Smooth muscle cell (in vitro differentiated cells): ENCODE results near the gene THBS4. TPM values are rescaled to one million over a fixed set of nuclear protein-coding genes. Genes with fewer than 3 reads are reported as not detected.

ENCODE experiments used
- DNase-seq: peaks from one replicate; lab custom pipeline; 2025; ENCODE audit not compliant: unreplicated experiment; lab: John Stamatoyannopoulos, UW
- H2AFZ ChIP-seq: fragments of 200-600 bp; sonication (generic); 2 replicates; pipeline ENCODE4 v1.6.0; 2016; ENCODE audit warnings: antibody characterized with exemption, low read depth, mild to moderate bottlenecking
- H3F3A ChIP-seq: fragments of 200-600 bp; sonication (generic); 2 replicates; pipeline ENCODE4 v1.6.0; 2017; ENCODE audit warnings: antibody characterized with exemption, low read depth
- H3K27ac ChIP-seq: fragments of 200-600 bp; sonication (generic); 2 replicates; pipeline ENCODE4 v1.5.1; 2016; ENCODE audit warnings: low read depth, mild to moderate bottlenecking
- H3K27me3 ChIP-seq: fragments of 200-600 bp; sonication (generic); 2 replicates; pipeline ENCODE4 v1.6.1; 2016; ENCODE audit warnings: low read depth, mild to moderate bottlenecking
- H3K36me3 ChIP-seq: fragments of 200-600 bp; sonication (generic); 2 replicates; pipeline ENCODE4 v1.5.1; 2016; ENCODE audit warnings: low read depth
- H3K4me1 ChIP-seq: fragments of 200-600 bp; sonication (generic); 2 replicates; pipeline ENCODE4 v1.5.1; 2016; ENCODE audit warnings: low read depth
- H3K4me2 ChIP-seq: fragments of 200-600 bp; sonication (generic); 2 replicates; pipeline ENCODE4 v1.6.0; 2016; ENCODE audit warnings: mild to moderate bottlenecking
- H3K4me3 ChIP-seq: fragments of 200-600 bp; sonication (generic); 2 replicates; pipeline ENCODE4 v1.5.1; 2016; ENCODE audit warnings: mild to moderate bottlenecking
- H3K79me2 ChIP-seq: fragments of 200-600 bp; sonication (generic); 2 replicates; pipeline ENCODE4 v1.6.0; 2016; ENCODE audit warnings: low read depth, mild to moderate bottlenecking
- H3K9ac ChIP-seq: fragments of 200-600 bp; sonication (generic); 2 replicates; pipeline ENCODE4 v1.6.0; 2016; ENCODE audit warnings: low read depth
- H3K9me3 ChIP-seq: fragments of 200-600 bp; sonication (generic); replicated peaks from 2 replicates; pipeline ENCODE4 v1.5.1; 2016; ENCODE audit warnings: low read depth
- H4K20me1 ChIP-seq: fragments of 200-600 bp; sonication (generic); 2 replicates; pipeline ENCODE4 v1.6.0; 2016; ENCODE audit warnings: low read depth
- WGBS: methylation state at CpG from one replicate; pipeline ENCODE4 v1.1.7; 2016; ENCODE audit warnings: low lambda C conversion rate; 5-methylcytosine and 5-hydroxymethylcytosine counted together
- polyA plus RNA-seq: library from polyadenylated mRNA; unstranded; fragments of >200 nt; fragmentation: Nextera tagmentation; extraction: Ambion mirVana; gene quantifications from 2 replicates; pipeline ENCODE4 v1.2.1, GENCODE V29; 2016
- total RNA-seq: library from RNA; depleted of rRNA; stranded (reverse); fragments of >200 nt; gene quantifications from 2 replicates; pipeline ENCODE4 v1.2.3, GENCODE V29; 2014
- TF ChIP-seq, protein P1 (sequence below): fragments of 200-600 bp; sonication (generic); IDR thresholded peaks from 2 replicates; pipeline ENCODE4 v1.5.1; 2017; ENCODE audit warnings: borderline replicate concordance, mild to moderate bottlenecking, antibody characterized with exemption; ENCODE audit not compliant: insufficient read depth, poor library complexity, severe bottlenecking

The THBS4 gene
- total and polyA plus RNA-seq, 2 experiments from 2014 or later = 0.61 to 2.9 TPM

GRCh38 chr5:80082281-80082680 lies 47.1 kb downstream of the THBS4 start:
- no peak overlapping the region for H3K4me3 ChIP-seq
- no peak overlapping the region for H3K9ac ChIP-seq
- no peaks in the 10 kb centered on the region for H3K36me3 ChIP-seq
- no peak overlapping the region for H3K27ac ChIP-seq
- peak overlapping the region; percentile 57 for H3K4me2 ChIP-seq
- H3K27me3 ChIP-seq = no peaks in the 10 kb centered on the region
- no peak overlapping the region for H2AFZ ChIP-seq
- no peaks in the 10 kb centered on the region for H3K9me3 ChIP-seq
- H3K4me1 ChIP-seq = no peaks in the 10 kb centered on the region
- TF ChIP-seq, protein P1, sequence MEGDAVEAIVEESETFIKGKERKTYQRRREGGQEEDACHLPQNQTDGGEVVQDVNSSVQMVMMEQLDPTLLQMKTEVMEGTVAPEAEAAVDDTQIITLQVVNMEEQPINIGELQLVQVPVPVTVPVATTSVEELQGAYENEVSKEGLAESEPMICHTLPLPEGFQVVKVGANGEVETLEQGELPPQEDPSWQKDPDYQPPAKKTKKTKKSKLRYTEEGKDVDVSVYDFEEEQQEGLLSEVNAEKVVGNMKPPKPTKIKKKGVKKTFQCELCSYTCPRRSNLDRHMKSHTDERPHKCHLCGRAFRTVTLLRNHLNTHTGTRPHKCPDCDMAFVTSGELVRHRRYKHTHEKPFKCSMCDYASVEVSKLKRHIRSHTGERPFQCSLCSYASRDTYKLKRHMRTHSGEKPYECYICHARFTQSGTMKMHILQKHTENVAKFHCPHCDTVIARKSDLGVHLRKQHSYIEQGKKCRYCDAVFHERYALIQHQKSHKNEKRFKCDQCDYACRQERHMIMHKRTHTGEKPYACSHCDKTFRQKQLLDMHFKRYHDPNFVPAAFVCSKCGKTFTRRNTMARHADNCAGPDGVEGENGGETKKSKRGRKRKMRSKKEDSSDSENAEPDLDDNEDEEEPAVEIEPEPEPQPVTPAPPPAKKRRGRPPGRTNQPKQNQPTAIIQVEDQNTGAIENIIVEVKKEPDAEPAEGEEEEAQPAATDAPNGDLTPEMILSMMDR = no peak
- H4K20me1 ChIP-seq = no peaks in the 10 kb centered on the region
- WGBS = 94% methylated on average over 15 of the region's 15 CpGs
- H3F3A ChIP-seq = no peaks in the 10 kb centered on the region
- no peaks in the 10 kb centered on the region for H3K79me2 ChIP-seq
- DNase-seq = no peak

GRCh38 chr5:80082731-80083100 lies 47.6 kb downstream of the THBS4 start:
- peak overlapping the region; percentile 57 for H3K4me2 ChIP-seq
- H3K4me3 ChIP-seq = no peak overlapping the region
- no peak overlapping the region for H2AFZ ChIP-seq
- H4K20me1 ChIP-seq = no peaks in the 10 kb centered on the region
- no peak overlapping the region for H3K27ac ChIP-seq
- H3K4me1 ChIP-seq = no peaks in the 10 kb centered on the region
- 17% methylated on average over 14 of the region's 16 CpGs for WGBS
- no peaks in the 10 kb centered on the region for H3K27me3 ChIP-seq
- TF ChIP-seq, protein P1 = peak; percentile 93
- H3K79me2 ChIP-seq = no peaks in the 10 kb centered on the region
- no peaks in the 10 kb centered on the region for H3K9me3 ChIP-seq
- no peaks in the 10 kb centered on the region for H3F3A ChIP-seq
- H3K9ac ChIP-seq = no peak overlapping the region
- DNase-seq = peak; percentile 7
- no peaks in the 10 kb centered on the region for H3K36me3 ChIP-seq

- H3K4me1 ChIP-seq = no peaks in the 10 kb centered on the region
- no peak overlapping the region for H3K27ac ChIP-seq
- TF ChIP-seq, protein P1 = peak; percentile 75
- no peaks in the 10 kb centered on the region for H3K79me2 ChIP-seq
- 58% methylated on average over 19 of the region's 19 CpGs for WGBS
- H3K9me3 ChIP-seq = no peaks in the 10 kb centered on the region
- H3F3A ChIP-seq = no peaks in the 10 kb centered on the region
- peak overlapping the region; percentile 57 for H3K4me2 ChIP-seq
- H3K36me3 ChIP-seq = no peaks in the 10 kb centered on the region
- H3K27me3 ChIP-seq = no peaks in the 10 kb centered on the region
- no peak for DNase-seq
- H3K9ac ChIP-seq = no peak overlapping the region
- H4K20me1 ChIP-seq = no peaks in the 10 kb centered on the region
- H3K4me3 ChIP-seq = no peak overlapping the region
- H2AFZ ChIP-seq = peak overlapping the region; percentile 28
Measured at GRCh38 chr5:80083101-80083890, 48.1 kb downstream of the THBS4 start.

- H3K9ac ChIP-seq = no peak overlapping the region
- H3K4me2 ChIP-seq = no peak overlapping the region
- DNase-seq = no peak
Measured at GRCh38 chr5:80090884-80091166, 55.7 kb downstream of the THBS4 start.

More at GRCh38 chr5:80090884-80091166, 55.7 kb downstream of the THBS4 start:
- Histone ChIP-seq H3K79me2 (no peaks in the 10 kb centered on the region), H3K4me1 (peaks cover 16% of the 10 kb centered on the region), H3F3A (no peaks in the 10 kb centered on the region), H3K9me3 (no peaks in the 10 kb centered on the region), H2AFZ (no peak overlapping the region), H3K27ac (no peak overlapping the region), H4K20me1 (no peaks in the 10 kb centered on the region), H3K4me3 (no peak overlapping the region), H3K27me3 (no peaks in the 10 kb centered on the region), H3K36me3 (no peaks in the 10 kb centered on the region)
- 93% methylated on average over 5 of the region's 5 CpGs for WGBS
- TF ChIP-seq, protein P1 = no peak
